GM12865 (cell line): Measurements from ENCODE around the gene LYPD6.

Experiments
- DNase-seq: peaks from one replicate; pipeline ENCODE4 v3.0.0; 2010; ENCODE audit warnings: low read depth
- H3K4me3 ChIP-seq: 2 replicates; pipeline ENCODE4 v1.5.1; 2011; ENCODE audit warnings: mild to moderate bottlenecking, low read depth, low read length, control low read depth
- TF ChIP-seq, protein P1 (sequence below): IDR thresholded peaks from 2 replicates; pipeline ENCODE4 v1.5.1; 2011; ENCODE audit warnings: low read length, control low read depth, low read depth, inconsistent platforms; ENCODE audit not compliant: insufficient read depth; ENCODE audit errors: missing control alignments

LYPD6 gene

GRCh38 chr2:149329489-149330126, 779 bp upstream of the LYPD6 start:
- TF ChIP-seq, protein P1, sequence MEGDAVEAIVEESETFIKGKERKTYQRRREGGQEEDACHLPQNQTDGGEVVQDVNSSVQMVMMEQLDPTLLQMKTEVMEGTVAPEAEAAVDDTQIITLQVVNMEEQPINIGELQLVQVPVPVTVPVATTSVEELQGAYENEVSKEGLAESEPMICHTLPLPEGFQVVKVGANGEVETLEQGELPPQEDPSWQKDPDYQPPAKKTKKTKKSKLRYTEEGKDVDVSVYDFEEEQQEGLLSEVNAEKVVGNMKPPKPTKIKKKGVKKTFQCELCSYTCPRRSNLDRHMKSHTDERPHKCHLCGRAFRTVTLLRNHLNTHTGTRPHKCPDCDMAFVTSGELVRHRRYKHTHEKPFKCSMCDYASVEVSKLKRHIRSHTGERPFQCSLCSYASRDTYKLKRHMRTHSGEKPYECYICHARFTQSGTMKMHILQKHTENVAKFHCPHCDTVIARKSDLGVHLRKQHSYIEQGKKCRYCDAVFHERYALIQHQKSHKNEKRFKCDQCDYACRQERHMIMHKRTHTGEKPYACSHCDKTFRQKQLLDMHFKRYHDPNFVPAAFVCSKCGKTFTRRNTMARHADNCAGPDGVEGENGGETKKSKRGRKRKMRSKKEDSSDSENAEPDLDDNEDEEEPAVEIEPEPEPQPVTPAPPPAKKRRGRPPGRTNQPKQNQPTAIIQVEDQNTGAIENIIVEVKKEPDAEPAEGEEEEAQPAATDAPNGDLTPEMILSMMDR = no peak
- H3K4me3 ChIP-seq = peak overlapping the region; percentile 84
- peak; percentile 41 for DNase-seq

GRCh38 chr2:149331023-149331400, 625 bp downstream of the LYPD6 start:
- H3K4me3 ChIP-seq = peak overlapping the region; percentile 60
- TF ChIP-seq, protein P1 = no peak
- DNase-seq = no peak

DNA sequence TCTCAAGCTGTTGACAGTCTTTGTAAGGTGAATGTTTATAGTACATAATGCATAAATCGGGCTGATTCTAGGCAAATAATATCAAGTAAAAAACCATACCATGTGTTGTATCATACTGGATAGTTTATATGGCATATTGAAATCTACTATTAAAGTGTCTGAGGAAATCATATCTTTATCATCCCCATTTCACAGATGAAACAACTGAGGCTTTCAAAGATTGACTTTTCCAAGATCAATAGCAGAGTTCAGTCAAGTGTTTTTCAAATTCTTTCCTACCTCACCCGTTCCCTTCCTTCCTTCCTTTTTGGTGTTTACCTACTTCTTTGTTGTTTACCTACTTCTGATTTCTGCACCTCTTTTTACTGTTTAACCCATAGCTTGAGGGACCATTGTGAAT, 2.0 kb downstream of the LYPD6 start:
- H3K4me3 ChIP-seq = no peak overlapping the region
- TF ChIP-seq, protein P1 = no peak
- DNase-seq = no peak

DNA sequence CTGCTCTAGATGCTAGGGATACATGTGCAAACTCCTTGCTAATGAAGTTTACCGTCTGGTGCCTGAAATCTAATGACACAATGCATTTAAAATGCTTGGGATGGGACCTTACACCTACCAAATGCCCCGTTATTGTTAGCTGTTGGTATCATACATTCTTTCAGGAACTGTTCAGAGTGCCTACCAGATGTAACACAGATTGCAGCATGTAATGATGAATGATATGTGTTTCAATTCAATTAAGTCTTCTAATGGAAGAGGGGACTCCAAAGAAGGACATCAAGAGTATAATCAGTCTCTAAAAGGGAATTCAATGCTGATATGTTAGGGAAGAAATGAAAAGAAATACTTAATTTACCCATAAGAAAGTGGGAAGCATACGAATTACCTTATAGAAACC, 3.2 kb downstream of the LYPD6 start:
- DNase-seq = no peak
- no peak overlapping the region for H3K4me3 ChIP-seq
- TF ChIP-seq, protein P1 = no peak

DNA sequence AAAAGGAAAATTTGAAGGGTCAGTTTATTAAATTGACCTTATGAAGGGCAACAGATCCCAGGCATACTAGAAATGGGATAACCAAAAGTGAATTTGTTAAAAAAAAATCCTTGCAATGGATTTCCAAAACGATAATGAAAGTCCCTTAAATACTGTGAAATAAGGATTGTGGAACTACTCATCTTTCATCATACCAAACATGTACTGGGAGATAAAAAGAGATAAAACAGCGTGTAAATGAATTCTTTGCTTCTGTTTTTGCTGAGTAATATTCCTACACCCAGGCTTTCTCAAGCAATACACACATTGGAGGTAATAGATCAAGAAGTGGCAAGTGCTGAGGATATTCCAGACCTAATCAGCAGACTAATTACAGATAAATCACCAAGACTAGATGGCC, 3.8 kb downstream of the LYPD6 start:
- no peak for DNase-seq
- TF ChIP-seq, protein P1 = no peak

GRCh38 chr2:149339324-149339723, 8.9 kb downstream of the LYPD6 start:
- no peak overlapping the region for H3K4me3 ChIP-seq
- DNase-seq = no peak
- TF ChIP-seq, protein P1 = no peak

More for the DNA sequence above, 3.8 kb downstream of the LYPD6 start:
- H3K4me3 ChIP-seq = no peak overlapping the region

- H3K4me3 ChIP-seq = no peak overlapping the region
- DNase-seq = no peak
- TF ChIP-seq, protein P1 = no peak
Measured at GRCh38 chr2:149342509-149342908, 12.1 kb downstream of the LYPD6 start.
